Cardiac muscle cell (in vitro differentiated cells and primary cell): ENCODE data around the gene PLIN1. TPM values are rescaled to one million over a fixed set of nuclear protein-coding genes. Genes with fewer than 3 reads are reported as not detected.

Experiments used
- DNase-seq, 2 donors: peaks; one replicate each; pipeline versions ENCODE4 v3.0.0 to v3.0.0-alpha.2; 2010 to 2017; ENCODE audit warnings: low read depth in 1 of 2, low spot score in 1 of 2
- H3K27ac ChIP-seq: fragments of 200-600 bp; sonication (generic); 2 replicates; pipeline ENCODE4 v1.5.1; 2016
- H3K27me3 ChIP-seq: fragments of 200-600 bp; sonication (generic); 2 replicates; pipeline ENCODE4 v1.6.0; 2016; ENCODE audit warnings: control low read depth
- H3K36me3 ChIP-seq: fragments of 200-600 bp; sonication (generic); 2 replicates; pipeline ENCODE4 v1.5.1; 2016; ENCODE audit warnings: control low read depth
- H3K4me1 ChIP-seq: fragments of 200-600 bp; sonication (generic); 2 replicates; pipeline ENCODE4 v1.8.1; 2017; ENCODE audit warnings: low read depth, mild to moderate bottlenecking, mixed run types
- H3K4me3 ChIP-seq: fragments of 200-600 bp; sonication (generic); 2 replicates; pipeline ENCODE4 v1.5.1; 2016; ENCODE audit warnings: mild to moderate bottlenecking
- H3K9me3 ChIP-seq: fragments of 200-600 bp; sonication (generic); 2 replicates; pipeline ENCODE4 v1.5.1; 2017; ENCODE audit warnings: low read depth, mild to moderate bottlenecking, control low read depth
- polyA plus RNA-seq: library from polyadenylated mRNA; unstranded; fragments of >200 nt; fragmentation: Nextera tagmentation; extraction: Ambion mirVana; gene quantifications from 2 replicates; pipeline ENCODE4 v1.2.1, GENCODE V29; 2016
- total RNA-seq: library from RNA; depleted of rRNA; stranded (reverse); fragments of >200 nt; gene quantifications from 2 replicates; pipeline ENCODE4 v1.2.3, GENCODE V29; 2016
- TF ChIP-seq, protein P1 (sequence below): IDR thresholded peaks from 2 replicates; pipeline ENCODE4 v1.5.1; 2012; ENCODE audit warnings: low read depth, mild to moderate bottlenecking, low read length

Gene PLIN1, protein sequence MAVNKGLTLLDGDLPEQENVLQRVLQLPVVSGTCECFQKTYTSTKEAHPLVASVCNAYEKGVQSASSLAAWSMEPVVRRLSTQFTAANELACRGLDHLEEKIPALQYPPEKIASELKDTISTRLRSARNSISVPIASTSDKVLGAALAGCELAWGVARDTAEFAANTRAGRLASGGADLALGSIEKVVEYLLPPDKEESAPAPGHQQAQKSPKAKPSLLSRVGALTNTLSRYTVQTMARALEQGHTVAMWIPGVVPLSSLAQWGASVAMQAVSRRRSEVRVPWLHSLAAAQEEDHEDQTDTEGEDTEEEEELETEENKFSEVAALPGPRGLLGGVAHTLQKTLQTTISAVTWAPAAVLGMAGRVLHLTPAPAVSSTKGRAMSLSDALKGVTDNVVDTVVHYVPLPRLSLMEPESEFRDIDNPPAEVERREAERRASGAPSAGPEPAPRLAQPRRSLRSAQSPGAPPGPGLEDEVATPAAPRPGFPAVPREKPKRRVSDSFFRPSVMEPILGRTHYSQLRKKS
- total RNA-seq (0.32 and 0.57 TPM in 2 replicates), polyA plus RNA-seq (0.09 and 0.85 TPM in 2 replicates)

DNA sequence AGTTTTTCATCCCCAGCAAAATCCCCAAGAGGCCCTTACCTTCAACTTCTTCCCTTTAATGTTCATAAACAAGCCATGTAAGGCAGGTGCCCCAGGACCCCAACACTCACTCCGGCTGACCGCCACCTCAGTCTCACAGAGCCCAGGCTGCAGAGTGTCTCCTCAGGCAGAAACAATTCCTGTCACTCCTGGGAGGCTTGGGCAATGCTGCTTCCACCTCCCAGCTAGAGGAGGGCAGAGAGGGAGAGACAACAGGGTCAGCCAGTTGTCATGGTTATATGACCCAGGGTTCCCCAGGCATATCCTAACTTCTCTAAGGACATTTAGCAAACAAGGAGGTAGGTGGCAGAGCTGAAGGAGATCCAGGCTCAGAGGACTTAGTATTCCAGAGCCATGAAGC lies at the start of gene PLIN1:
Gene PLIN1, minus strand, starts transcription at position 156 of the 400 bp plus-strand sequence. CDS start 1,878 bp downstream, outside the sequence.
- Histone ChIP-seq H3K4me3 (no peak within 1 kb of the TSS), H3K36me3 (peaks cover 1% of the 10 kb centered on the region), H3K27me3 (no peaks in the 10 kb centered on the region), H3K27ac (no peak within 1 kb of the TSS), H3K4me1 (no peaks in the 10 kb centered on the region), H3K9me3 (no peaks in the 10 kb centered on the region)
- no peak for DNase-seq
- TF ChIP-seq, protein P1, sequence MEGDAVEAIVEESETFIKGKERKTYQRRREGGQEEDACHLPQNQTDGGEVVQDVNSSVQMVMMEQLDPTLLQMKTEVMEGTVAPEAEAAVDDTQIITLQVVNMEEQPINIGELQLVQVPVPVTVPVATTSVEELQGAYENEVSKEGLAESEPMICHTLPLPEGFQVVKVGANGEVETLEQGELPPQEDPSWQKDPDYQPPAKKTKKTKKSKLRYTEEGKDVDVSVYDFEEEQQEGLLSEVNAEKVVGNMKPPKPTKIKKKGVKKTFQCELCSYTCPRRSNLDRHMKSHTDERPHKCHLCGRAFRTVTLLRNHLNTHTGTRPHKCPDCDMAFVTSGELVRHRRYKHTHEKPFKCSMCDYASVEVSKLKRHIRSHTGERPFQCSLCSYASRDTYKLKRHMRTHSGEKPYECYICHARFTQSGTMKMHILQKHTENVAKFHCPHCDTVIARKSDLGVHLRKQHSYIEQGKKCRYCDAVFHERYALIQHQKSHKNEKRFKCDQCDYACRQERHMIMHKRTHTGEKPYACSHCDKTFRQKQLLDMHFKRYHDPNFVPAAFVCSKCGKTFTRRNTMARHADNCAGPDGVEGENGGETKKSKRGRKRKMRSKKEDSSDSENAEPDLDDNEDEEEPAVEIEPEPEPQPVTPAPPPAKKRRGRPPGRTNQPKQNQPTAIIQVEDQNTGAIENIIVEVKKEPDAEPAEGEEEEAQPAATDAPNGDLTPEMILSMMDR = no peak

DNA sequence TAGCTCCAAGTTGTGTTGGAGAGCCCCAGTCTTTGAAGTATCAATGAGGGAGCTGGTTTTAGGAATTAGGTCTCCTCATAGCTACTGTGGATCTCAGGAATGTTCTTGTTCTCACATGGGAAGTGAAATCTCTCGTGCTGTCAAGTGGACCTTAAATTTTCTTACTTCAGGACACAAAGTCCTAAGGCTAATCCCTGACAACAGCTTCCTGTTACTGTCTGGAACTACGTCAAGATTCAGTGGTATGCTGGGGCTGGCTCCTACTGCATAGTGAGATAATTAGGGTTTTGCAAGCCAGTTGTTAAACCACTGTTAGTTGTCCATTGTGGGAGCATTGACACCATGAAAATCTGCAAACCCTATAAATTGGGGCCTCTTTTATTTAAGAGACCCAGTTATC lies 49.1 kb upstream of the PLIN1 start:
- Histone ChIP-seq H3K36me3 (no peaks in the 10 kb centered on the region), H3K4me1 (no peaks in the 10 kb centered on the region), H3K4me3 (no peak overlapping the region), H3K27ac (no peak overlapping the region), H3K9me3 (no peaks in the 10 kb centered on the region), H3K27me3 (no peaks in the 10 kb centered on the region)
- TF ChIP-seq, protein P1 = no peak
- peak in 1 of 2 donors; percentile 97 for DNase-seq

DNA sequence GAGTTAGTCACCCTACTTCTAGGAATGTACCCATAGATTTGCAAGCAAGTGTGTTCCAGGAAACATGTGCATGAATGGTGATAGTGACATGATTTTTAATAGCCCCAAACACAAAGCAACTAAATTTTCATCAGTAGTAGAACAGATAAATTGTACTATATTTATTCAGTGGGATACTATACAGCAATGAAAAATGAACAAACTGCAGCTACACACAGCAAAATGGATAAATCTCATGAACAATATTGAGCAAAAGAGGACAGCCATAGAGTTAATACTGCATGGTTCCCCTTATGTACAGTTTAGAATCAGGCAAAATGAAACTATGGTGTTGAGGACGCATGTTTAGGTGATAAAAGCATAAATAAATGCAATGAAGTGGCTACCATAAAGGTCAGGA lies 45.9 kb upstream of the PLIN1 start:
- TF ChIP-seq, protein P1 = no peak
- no peaks in the 10 kb centered on the region for H3K4me1 ChIP-seq
- DNase-seq = no peak
- no peaks in the 10 kb centered on the region for H3K36me3 ChIP-seq
- no peak overlapping the region for H3K4me3 ChIP-seq
- no peak overlapping the region for H3K27ac ChIP-seq
- no peaks in the 10 kb centered on the region for H3K9me3 ChIP-seq
- no peaks in the 10 kb centered on the region for H3K27me3 ChIP-seq

DNA sequence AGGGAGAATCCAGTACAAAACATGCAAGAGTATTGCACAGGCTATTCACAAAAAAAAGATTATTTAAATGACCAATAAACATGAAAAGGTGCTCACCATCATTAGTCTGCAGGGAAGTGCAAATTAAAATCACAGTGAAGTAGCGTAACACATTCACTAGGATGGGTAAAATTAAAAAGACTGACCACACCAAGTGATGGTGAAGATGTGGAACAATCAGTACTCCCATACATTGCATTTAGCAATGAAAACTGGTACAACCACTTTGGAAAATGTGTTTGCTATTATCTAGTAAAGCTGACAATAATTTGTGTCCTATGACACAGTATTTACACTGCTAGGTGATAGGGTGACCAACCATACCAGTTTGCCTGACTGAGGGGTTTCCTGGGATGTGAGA lies 45.5 kb upstream of the PLIN1 start:
- no peaks in the 10 kb centered on the region for H3K9me3 ChIP-seq
- no peaks in the 10 kb centered on the region for H3K4me1 ChIP-seq

DNA sequence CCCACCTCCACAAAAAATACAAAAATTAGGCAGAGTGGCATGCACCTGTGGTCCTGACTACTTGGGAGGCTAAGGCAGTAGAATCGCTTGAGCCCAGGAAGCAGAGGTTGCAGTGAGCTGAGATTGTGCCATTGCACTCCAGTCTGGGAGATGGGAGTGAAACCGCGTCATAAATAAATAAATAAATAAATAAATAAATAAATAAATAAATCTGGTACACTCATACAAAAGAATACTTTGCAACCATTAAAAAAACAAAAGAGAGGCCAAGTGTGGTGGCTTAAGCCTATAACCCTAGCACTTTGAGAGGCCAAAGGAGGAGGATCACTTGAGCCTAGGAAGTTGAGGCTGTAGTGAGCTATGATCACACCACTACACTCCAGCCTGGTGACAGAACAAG lies 43.9 kb upstream of the PLIN1 start:
- Histone ChIP-seq H3K4me3 (no peak overlapping the region), H3K9me3 (no peaks in the 10 kb centered on the region), H3K4me1 (no peaks in the 10 kb centered on the region), H3K27me3 (no peaks in the 10 kb centered on the region), H3K27ac (no peak overlapping the region), H3K36me3 (no peaks in the 10 kb centered on the region)
- DNase-seq = no peak
- TF ChIP-seq, protein P1 = no peak

More for the DNA sequence above, 45.5 kb upstream of the PLIN1 start:
- Histone ChIP-seq H3K36me3 (no peaks in the 10 kb centered on the region), H3K27ac (no peak overlapping the region), H3K27me3 (no peaks in the 10 kb centered on the region), H3K4me3 (no peak overlapping the region)
- TF ChIP-seq, protein P1 = no peak
- no peak for DNase-seq
